GM23248 (cell line): ENCODE data around the gene IKZF4. TPM values are rescaled to one million over a fixed set of nuclear protein-coding genes. Genes with fewer than 3 reads are reported as not detected.
A peak's percentile ranks its signal among the peaks of the same experiment; 100 is the strongest.

ENCODE experiments used
- DNase-seq: peaks from one replicate; pipeline ENCODE4 v3.0.0-alpha.2; 2015
- H2AFZ ChIP-seq: fragments of 200-600 bp; sonication (generic); 2 replicates; pipeline ENCODE4 v1.6.1; 2016; ENCODE audit warnings: antibody characterized with exemption
- H3F3A ChIP-seq: fragments of 200-600 bp; sonication (generic); 2 replicates; pipeline ENCODE4 v1.6.1; 2016; ENCODE audit warnings: mild to moderate bottlenecking, antibody characterized with exemption, mixed run types; ENCODE audit not compliant: insufficient read depth
- H3K27ac ChIP-seq: fragments of 200-600 bp; sonication (generic); 2 replicates; pipeline ENCODE4 v1.5.1; 2016; ENCODE audit warnings: mild to moderate bottlenecking
- H3K27me3 ChIP-seq: fragments of 200-600 bp; sonication (generic); replicated peaks from 2 replicates; pipeline ENCODE4 v1.6.1; 2016; ENCODE audit warnings: mild to moderate bottlenecking; ENCODE audit not compliant: insufficient read depth
- H3K36me3 ChIP-seq: fragments of 200-600 bp; sonication (generic); 2 replicates; pipeline ENCODE4 v1.6.1; 2016; ENCODE audit warnings: low read depth, mild to moderate bottlenecking
- H3K4me1 ChIP-seq: fragments of 200-600 bp; sonication (generic); 2 replicates; pipeline ENCODE4 v1.6.1; 2016; ENCODE audit warnings: mild to moderate bottlenecking; ENCODE audit not compliant: insufficient read depth
- H3K4me2 ChIP-seq: fragments of 200-600 bp; sonication (generic); one replicate; pipeline ENCODE4 v1.6.1; 2016; ENCODE audit warnings: mild to moderate bottlenecking; ENCODE audit not compliant: unreplicated experiment
- H3K4me3 ChIP-seq: fragments of 200-600 bp; sonication (generic); 2 replicates; pipeline ENCODE4 v1.5.1; 2016; ENCODE audit warnings: mild to moderate bottlenecking
- H3K79me2 ChIP-seq: fragments of 200-600 bp; sonication (generic); 2 replicates; pipeline ENCODE4 v1.6.1; 2016; ENCODE audit warnings: mild to moderate bottlenecking; ENCODE audit not compliant: insufficient read depth
- H3K9ac ChIP-seq: fragments of 200-600 bp; sonication (generic); 2 replicates; pipeline ENCODE4 v1.6.1; 2016; ENCODE audit warnings: mild to moderate bottlenecking
- H3K9me2 ChIP-seq: fragments of 200-600 bp; sonication (generic); 2 replicates; pipeline ENCODE4 v1.6.1; 2016; ENCODE audit warnings: mixed run types, mild to moderate bottlenecking, moderate library complexity; ENCODE audit not compliant: insufficient read depth
- H3K9me3 ChIP-seq: fragments of 200-600 bp; sonication (generic); one replicate; pipeline ENCODE4 v1.6.1; 2017; ENCODE audit warnings: low read depth
- H4K20me1 ChIP-seq: fragments of 200-600 bp; sonication (generic); 2 replicates; pipeline ENCODE4 v1.6.0; 2016; ENCODE audit not compliant: insufficient read depth
- EZH2 ChIP-seq: fragments of 200-600 bp; sonication (generic); IDR thresholded peaks from 2 replicates; pipeline ENCODE4 v1.6.1; 2018; ENCODE audit warnings: antibody characterized with exemption, mild to moderate bottlenecking; ENCODE audit not compliant: insufficient read depth, poor library complexity, severe bottlenecking
- EZH2phosphoT487 ChIP-seq: fragments of 200-600 bp; sonication (generic); IDR thresholded peaks from 2 replicates; pipeline ENCODE4 v1.6.1; 2018; ENCODE audit warnings: antibody characterized with exemption, moderate library complexity, mild to moderate bottlenecking, low read depth; ENCODE audit not compliant: insufficient read depth
- WGBS, 2 experiments: methylation state at CpG; one replicate each; pipeline ENCODE4 v1.1.6; 2015 to 2017; ENCODE audit warnings: low lambda C conversion rate in 2 of 2, low coverage in 1 of 2; ENCODE audit errors: missing lambda C conversion rate in 2 of 2; 5-methylcytosine and 5-hydroxymethylcytosine counted together
- in situ Hi-C: fragments of 300-500 bp; cut with MboI; formaldehyde crosslinking; loops from 2 replicates; pipeline ENCODE4 v1.15.0; 2020
- polyA plus RNA-seq: library from polyadenylated mRNA; unstranded; fragments of >200 nt; fragmentation: Nextera tagmentation; extraction: Ambion mirVana; gene quantifications from 2 replicates; pipeline ENCODE4 v1.2.1, GENCODE V29; 2016
- total RNA-seq: library from RNA; depleted of rRNA; stranded (reverse); fragments of >200 nt; shearing (Covaris generic); gene quantifications from 2 replicates; pipeline ENCODE4 v1.2.3, GENCODE V29; 2014

The IKZF4 gene
- total and polyA plus RNA-seq, 2 experiments from 2014 or later: 0.99 to 1.4 TPM

DNA sequence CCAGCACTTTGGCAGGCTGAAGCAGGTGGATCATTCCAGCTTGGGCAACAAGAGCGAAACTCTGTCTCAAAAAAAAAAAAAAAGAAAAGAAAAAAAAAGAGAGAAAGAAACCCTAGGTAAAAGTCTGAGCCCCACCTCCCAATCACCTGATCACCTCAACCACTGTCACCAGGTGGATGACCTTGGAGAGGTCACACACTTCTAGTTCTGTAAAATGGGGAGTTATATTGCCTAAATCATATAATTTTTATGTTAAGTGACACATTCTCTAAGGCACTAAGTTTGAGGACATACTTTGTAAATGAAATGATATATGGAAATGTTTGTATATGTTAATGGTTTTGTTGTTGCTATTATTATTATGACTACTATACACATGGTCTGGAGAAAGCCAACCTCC is 57.6 kb downstream of the IKZF4 start:
- Histone ChIP-seq H3K4me2 (no peak overlapping the region), H2AFZ (peak overlapping the region; percentile 91), H3K27ac (no peak overlapping the region), H3K79me2 (no peaks in the 10 kb centered on the region), H3K27me3 (no peaks in the 10 kb centered on the region; the same call in 1 of the 2 replicates), H3K9me3 (no peaks in the 10 kb centered on the region), H3K4me3 (no peak overlapping the region), H3K4me1 (no peaks in the 10 kb centered on the region), H3K36me3 (no peaks in the 10 kb centered on the region), H3F3A (peaks cover 6% of the 10 kb centered on the region), H3K9ac (no peak overlapping the region), H3K9me2 (no peaks in the 10 kb centered on the region), H4K20me1 (no peaks in the 10 kb centered on the region)
- DNase-seq: no peak
- WGBS, 2 experiments: 100% methylated on average over 1 of the region's 1 CpG
- TF ChIP-seq EZH2: no peak
- TF ChIP-seq EZH2phosphoT487: no peak
- in situ Hi-C loops: no loop called here

GRCh38 chr12:56078931-56079722 is 58.3 kb downstream of the IKZF4 start:
- peak; percentile 93 for DNase-seq
- H3K27me3 ChIP-seq: no peaks in the 10 kb centered on the region; the same call in 1 of the 2 replicates
- no peaks in the 10 kb centered on the region for H4K20me1 ChIP-seq
- H3K79me2 ChIP-seq: no peaks in the 10 kb centered on the region
- H3K4me2 ChIP-seq: peak overlapping the region; percentile 90
- peak overlapping the region; percentile 75 for H3K4me3 ChIP-seq
- H3K36me3 ChIP-seq: no peaks in the 10 kb centered on the region
- TF ChIP-seq EZH2 (no peak), EZH2phosphoT487 (no peak)
- WGBS, 2 experiments: 1 to 2% methylated on average over 42 to 49 of the region's 50 CpGs
- in situ Hi-C loops: no loop called here
- peak overlapping the region; percentile 91 for H2AFZ ChIP-seq
- H3K27ac ChIP-seq: peak overlapping the region; percentile 19; the same call in 1 of the 2 replicates
- H3K9me2 ChIP-seq: no peaks in the 10 kb centered on the region
- H3F3A ChIP-seq: peaks cover 6% of the 10 kb centered on the region
- no peaks in the 10 kb centered on the region for H3K4me1 ChIP-seq
- H3K9ac ChIP-seq: peak overlapping the region; percentile 60
- no peaks in the 10 kb centered on the region for H3K9me3 ChIP-seq

DNA sequence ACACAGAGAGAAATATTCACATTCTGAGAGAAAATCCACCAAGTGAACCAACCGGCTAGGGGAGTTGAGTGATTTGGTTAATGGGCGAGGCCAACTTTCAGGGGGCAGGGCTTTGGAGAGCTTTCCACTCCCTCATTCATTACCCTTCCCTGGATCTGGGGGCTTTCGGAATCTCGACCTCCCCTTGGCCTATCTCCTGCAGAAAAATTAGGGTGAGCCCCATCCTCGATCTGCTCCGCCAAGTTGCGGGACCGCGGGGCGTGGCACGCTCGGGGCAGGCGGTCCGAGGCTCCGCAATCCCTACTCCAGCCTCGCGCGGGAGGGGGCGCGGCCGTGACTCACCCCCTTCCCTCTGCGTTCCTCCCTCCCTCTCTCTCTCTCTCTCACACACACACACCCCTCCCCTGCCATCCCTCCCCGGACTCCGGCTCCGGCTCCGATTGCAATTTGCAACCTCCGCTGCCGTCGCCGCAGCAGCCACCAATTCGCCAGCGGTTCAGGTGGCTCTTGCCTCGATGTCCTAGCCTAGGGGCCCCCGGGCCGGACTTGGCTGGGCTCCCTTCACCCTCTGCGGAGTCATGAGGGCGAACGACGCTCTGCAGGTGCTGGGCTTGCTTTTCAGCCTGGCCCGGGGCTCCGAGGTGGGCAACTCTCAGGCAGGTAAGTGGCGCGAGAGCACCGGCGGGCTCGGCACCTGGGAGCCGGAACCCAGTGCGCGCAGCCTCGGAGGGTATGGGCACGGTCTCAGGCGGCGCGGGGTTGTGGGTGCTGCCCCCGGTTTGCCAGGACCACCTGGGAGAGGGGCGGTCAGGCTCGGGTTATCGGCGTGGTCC is 59.1 kb downstream of the IKZF4 start, which contains the start of gene ERBB3:
Gene ERBB3, plus strand, starts transcription at position 443 of the 833 bp plus-strand sequence. Its CDS starts 136 bp downstream, at position 579.
- no peaks in the 10 kb centered on the region for H3K9me3 ChIP-seq
- H3K36me3 ChIP-seq: no peaks in the 10 kb centered on the region
- H3F3A ChIP-seq: peaks cover 6% of the 10 kb centered on the region
- TF ChIP-seq EZH2phosphoT487 (no peak), EZH2 (no peak)
- peak within 1 kb of the TSS; percentile 91 for H2AFZ ChIP-seq
- H3K27me3 ChIP-seq: no peaks in the 10 kb centered on the region; the same call in 1 of the 2 replicates
- peak within 1 kb of the TSS; percentile 60 for H3K9ac ChIP-seq
- in situ Hi-C loops: no loop called here
- H3K79me2 ChIP-seq: no peaks in the 10 kb centered on the region
- peak; percentile 90 for DNase-seq
- peak within 1 kb of the TSS; percentile 90 for H3K4me2 ChIP-seq
- H3K9me2 ChIP-seq: no peaks in the 10 kb centered on the region
- H3K4me3 ChIP-seq: peak within 1 kb of the TSS; percentile 75
- peak within 1 kb of the TSS; percentile 19; the same call in 1 of the 2 replicates for H3K27ac ChIP-seq
- H4K20me1 ChIP-seq: no peaks in the 10 kb centered on the region
- 0 to 1% methylated on average over 38 to 59 of the region's 59 CpGs for WGBS, 2 experiments
- H3K4me1 ChIP-seq: no peaks in the 10 kb centered on the region

DNA sequence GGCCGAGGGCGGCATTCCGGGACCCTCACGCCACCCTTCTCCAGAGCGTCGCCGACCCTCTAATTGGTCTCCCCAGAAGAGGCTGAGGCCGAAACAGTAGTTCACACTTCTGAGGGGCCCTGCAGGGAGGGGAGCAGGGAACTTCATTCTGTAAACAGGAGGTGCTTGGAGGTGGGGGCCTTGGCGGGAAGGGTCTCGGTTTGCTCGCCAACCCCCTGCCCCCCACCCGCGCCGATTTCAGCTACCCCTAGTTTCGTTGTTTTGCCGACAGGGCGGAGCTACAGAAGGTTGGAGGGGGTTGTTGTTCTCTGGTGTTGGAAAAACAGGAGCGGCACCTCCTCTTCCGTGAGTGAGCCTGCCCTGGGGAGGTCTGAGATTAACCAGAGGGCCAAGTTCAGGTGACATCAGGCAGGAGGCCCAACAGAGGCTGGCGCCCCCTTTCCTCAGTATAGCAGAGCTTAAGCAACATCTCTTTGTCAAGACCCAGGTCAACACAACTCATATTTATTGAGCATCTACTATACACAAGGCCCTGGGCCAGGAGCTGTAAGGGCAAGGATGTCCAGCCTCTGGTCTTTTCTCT is 59.8 kb downstream of the IKZF4 start:
- TF ChIP-seq EZH2 (no peak), EZH2phosphoT487 (no peak)
- Histone ChIP-seq H3K4me2 (peak overlapping the region; percentile 90), H3F3A (peaks cover 6% of the 10 kb centered on the region), H3K27ac (no peak overlapping the region), H3K9me3 (no peaks in the 10 kb centered on the region), H3K4me1 (no peaks in the 10 kb centered on the region), H2AFZ (peak overlapping the region; percentile 91), H4K20me1 (no peaks in the 10 kb centered on the region), H3K9ac (no peak overlapping the region), H3K27me3 (no peaks in the 10 kb centered on the region; the same call in 1 of the 2 replicates), H3K79me2 (no peaks in the 10 kb centered on the region), H3K36me3 (no peaks in the 10 kb centered on the region), H3K4me3 (peak overlapping the region; percentile 75), H3K9me2 (no peaks in the 10 kb centered on the region)
- peak; percentile 2 for DNase-seq
- in situ Hi-C loops: no loop called here
- WGBS, 2 experiments: 32 to 36% methylated on average over 20 of the region's 20 CpGs
